Liver (tissue), 9 donors: ENCODE measurements around the gene NUTF2. TPM values are rescaled to one million over a fixed set of nuclear protein-coding genes. Genes with fewer than 3 reads are reported as not detected.

Source experiments
- DNase-seq: peaks from one replicate; pipeline ENCODE4 v3.0.0-alpha.2; 2017; ENCODE audit warnings: low spot score
- H3K27ac ChIP-seq, 2 donors: one replicate each; pipeline ENCODE4 v1.7.0; 2013; ENCODE audit warnings: inconsistent platforms in 2 of 2, low read length in 2 of 2, control low read depth in 1 of 2, low read depth in 1 of 2, mild to moderate bottlenecking in 1 of 2
- H3K27me3 ChIP-seq, 4 donors: one replicate each; pipeline versions ENCODE4 v1.6.1 to v1.7.0; 2013; ENCODE audit warnings: low read length in 3 of 4, inconsistent platforms in 1 of 4, mild to moderate bottlenecking in 1 of 4, moderate library complexity in 1 of 4; ENCODE audit not compliant: control insufficient read depth in 4 of 4, insufficient read depth in 4 of 4
- H3K36me3 ChIP-seq, 4 donors: one replicate each; pipeline versions ENCODE4 v1.6.1 to v1.7.0; 2013; ENCODE audit warnings: low read length in 3 of 4, mild to moderate bottlenecking in 3 of 4, low read depth in 1 of 4, moderate library complexity in 1 of 4; ENCODE audit not compliant: control insufficient read depth in 4 of 4, insufficient read depth in 3 of 4
- H3K4me1 ChIP-seq, 4 donors: one replicate each; pipeline versions ENCODE4 v1.6.1 to v1.7.0; 2013; ENCODE audit warnings: low read length in 3 of 4, mild to moderate bottlenecking in 3 of 4, moderate library complexity in 1 of 4; ENCODE audit not compliant: control insufficient read depth in 4 of 4, insufficient read depth in 4 of 4
- H3K4me3 ChIP-seq, 3 donors: one replicate each; pipeline versions ENCODE4 v1.6.1 to v1.7.0; 2013; ENCODE audit warnings: low read length in 3 of 3, control low read depth in 1 of 3, low read depth in 1 of 3, mild to moderate bottlenecking in 1 of 3
- H3K9ac ChIP-seq, 2 donors: one replicate each; pipeline ENCODE4 v1.7.0; 2013; ENCODE audit warnings: low read length in 2 of 2, mild to moderate bottlenecking in 2 of 2, moderate library complexity in 2 of 2, control low read depth in 1 of 2, low read depth in 1 of 2
- H3K9me3 ChIP-seq, 4 donors: one replicate each; pipeline versions ENCODE4 v1.6.1 to v1.7.0; 2013; ENCODE audit warnings: low read length in 3 of 4; ENCODE audit not compliant: control insufficient read depth in 4 of 4
- CTCF ChIP-seq: fragments of 150-350 bp; IDR thresholded peaks from 2 replicates; pipeline ENCODE4 v1.5.1; 2017; ENCODE audit warnings: improper control_type of control experiment, low read depth, low read length; ENCODE audit not compliant: missing input control
- FOXA1 ChIP-seq: IDR thresholded peaks from 2 replicates; pipeline ENCODE4 v1.6.1; 2016; ENCODE audit warnings: antibody characterized with exemption
- FOXA2 ChIP-seq: IDR thresholded peaks from 2 replicates; pipeline ENCODE4 v1.6.1; 2016; ENCODE audit warnings: antibody characterized with exemption
- GABPA ChIP-seq, 2 donors: IDR thresholded peaks in 1 of 2; conservative IDR thresholded peaks in 1 of 2; 2 replicates each; pipeline ENCODE4 v1.6.1; 2016; ENCODE audit warnings: antibody characterized with exemption in 2 of 2, mild to moderate bottlenecking in 1 of 2, moderate library complexity in 1 of 2
- JUND ChIP-seq, 2 donors: IDR thresholded peaks; 2 replicates each; pipeline ENCODE4 v1.6.1; 2016; ENCODE audit warnings: antibody characterized with exemption in 2 of 2
- MAX ChIP-seq: IDR thresholded peaks from 2 replicates; pipeline ENCODE4 v1.6.1; 2016; ENCODE audit warnings: antibody characterized with exemption
- NR2F2 ChIP-seq: IDR thresholded peaks from 2 replicates; pipeline ENCODE4 v1.6.1; 2016; ENCODE audit warnings: antibody characterized with exemption
- RAD21 ChIP-seq, 2 donors: IDR thresholded peaks; 2 replicates each; pipeline ENCODE4 v1.6.1; 2016; ENCODE audit warnings: antibody characterized with exemption in 2 of 2, mild to moderate bottlenecking in 2 of 2
- RXRA ChIP-seq, 2 donors: IDR thresholded peaks; 2 replicates each; pipeline ENCODE4 v1.6.1; 2017 to 2018; ENCODE audit warnings: antibody characterized with exemption in 2 of 2, mild to moderate bottlenecking in 1 of 2
- SP1 ChIP-seq: IDR thresholded peaks from 2 replicates; pipeline ENCODE4 v1.6.1; 2018; ENCODE audit warnings: antibody characterized with exemption, mild to moderate bottlenecking
- YY1 ChIP-seq: IDR thresholded peaks from 2 replicates; pipeline ENCODE4 v1.6.1; 2016; ENCODE audit warnings: antibody characterized with exemption, mild to moderate bottlenecking
- WGBS: extraction: QIAGEN DNeasy Blood & Tissue Kit; methylation state at CpG from one replicate; pipeline ENCODE4 v1.1.7; 2013; 5-methylcytosine and 5-hydroxymethylcytosine counted together
- polyA plus RNA-seq, 2 donors: library from polyadenylated mRNA; stranded (reverse) in 1 of 2; unstranded in 1 of 2; fragments of 200-250 nt in 1 of 2; fragments of >200 nt in 1 of 2; fragmentation: Nextera tagmentation in 1 of 2; extraction: Ambion mirVana in 1 of 2; gene quantifications; one replicate each; pipeline versions ENCODE4 v1.2.1 to v1.2.3, GENCODE V29; 2013 to 2015
- total RNA-seq, 2 donors: library from RNA; depleted of rRNA; stranded (reverse); fragments of >200 nt; gene quantifications; one replicate each; pipeline ENCODE4 v1.2.3, GENCODE V29; 2014
- TF ChIP-seq, protein P1 (sequence below): IDR thresholded peaks from 2 replicates; pipeline ENCODE4 v1.6.1; 2016; ENCODE audit warnings: antibody characterized with exemption, mild to moderate bottlenecking
- TF ChIP-seq, protein P2 (sequence below): IDR thresholded peaks from 2 replicates; pipeline ENCODE4 v1.6.1; 2016; ENCODE audit warnings: antibody characterized with exemption
- TF ChIP-seq, protein P3 (sequence below): IDR thresholded peaks from 2 replicates; pipeline ENCODE4 v1.6.1; 2016; ENCODE audit warnings: antibody characterized with exemption
- donor health status: healthy.
- donor health status: healthy.
- donor health status: healthy.
- donor health status: healthy.
- donor health status: healthy.

The NUTF2 gene
- total and polyA plus RNA-seq, 4 donors = 27.4 to 69.5 (median 54.8) TPM

- no peak for TF ChIP-seq JUND (IDR thresholded peaks at IDR 0.05)
- TF ChIP-seq, protein P1, sequence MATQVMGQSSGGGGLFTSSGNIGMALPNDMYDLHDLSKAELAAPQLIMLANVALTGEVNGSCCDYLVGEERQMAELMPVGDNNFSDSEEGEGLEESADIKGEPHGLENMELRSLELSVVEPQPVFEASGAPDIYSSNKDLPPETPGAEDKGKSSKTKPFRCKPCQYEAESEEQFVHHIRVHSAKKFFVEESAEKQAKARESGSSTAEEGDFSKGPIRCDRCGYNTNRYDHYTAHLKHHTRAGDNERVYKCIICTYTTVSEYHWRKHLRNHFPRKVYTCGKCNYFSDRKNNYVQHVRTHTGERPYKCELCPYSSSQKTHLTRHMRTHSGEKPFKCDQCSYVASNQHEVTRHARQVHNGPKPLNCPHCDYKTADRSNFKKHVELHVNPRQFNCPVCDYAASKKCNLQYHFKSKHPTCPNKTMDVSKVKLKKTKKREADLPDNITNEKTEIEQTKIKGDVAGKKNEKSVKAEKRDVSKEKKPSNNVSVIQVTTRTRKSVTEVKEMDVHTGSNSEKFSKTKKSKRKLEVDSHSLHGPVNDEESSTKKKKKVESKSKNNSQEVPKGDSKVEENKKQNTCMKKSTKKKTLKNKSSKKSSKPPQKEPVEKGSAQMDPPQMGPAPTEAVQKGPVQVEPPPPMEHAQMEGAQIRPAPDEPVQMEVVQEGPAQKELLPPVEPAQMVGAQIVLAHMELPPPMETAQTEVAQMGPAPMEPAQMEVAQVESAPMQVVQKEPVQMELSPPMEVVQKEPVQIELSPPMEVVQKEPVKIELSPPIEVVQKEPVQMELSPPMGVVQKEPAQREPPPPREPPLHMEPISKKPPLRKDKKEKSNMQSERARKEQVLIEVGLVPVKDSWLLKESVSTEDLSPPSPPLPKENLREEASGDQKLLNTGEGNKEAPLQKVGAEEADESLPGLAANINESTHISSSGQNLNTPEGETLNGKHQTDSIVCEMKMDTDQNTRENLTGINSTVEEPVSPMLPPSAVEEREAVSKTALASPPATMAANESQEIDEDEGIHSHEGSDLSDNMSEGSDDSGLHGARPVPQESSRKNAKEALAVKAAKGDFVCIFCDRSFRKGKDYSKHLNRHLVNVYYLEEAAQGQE = no peak
- TF ChIP-seq GABPA (IDR thresholded peaks at IDR 0.05 in 1 of 2, conservative IDR thresholded peaks at IDR 0.05 in 1 of 2) = no peak
- TF ChIP-seq MAX = no peak
- Histone ChIP-seq H3K36me3 (peaks cover 0 to 7% (median 2%) of the 10 kb centered on the region in 4 donors), H3K4me1 (peaks cover 11 to 35% (median 26%) of the 10 kb centered on the region in 4 donors), H3K27ac (no peak overlapping the region), H3K27me3 (no peaks in the 10 kb centered on the region), H3K4me3 (no peak overlapping the region), H3K9ac (no peak overlapping the region), H3K9me3 (no peaks in the 10 kb centered on the region)
- WGBS = 67% methylated on average over 6 of the region's 6 CpGs
- DNase-seq = no peak
These were observed 70.6 kb downstream of the NUTF2 start for GRCh38 chr16:67917140-67917851.

DNA sequence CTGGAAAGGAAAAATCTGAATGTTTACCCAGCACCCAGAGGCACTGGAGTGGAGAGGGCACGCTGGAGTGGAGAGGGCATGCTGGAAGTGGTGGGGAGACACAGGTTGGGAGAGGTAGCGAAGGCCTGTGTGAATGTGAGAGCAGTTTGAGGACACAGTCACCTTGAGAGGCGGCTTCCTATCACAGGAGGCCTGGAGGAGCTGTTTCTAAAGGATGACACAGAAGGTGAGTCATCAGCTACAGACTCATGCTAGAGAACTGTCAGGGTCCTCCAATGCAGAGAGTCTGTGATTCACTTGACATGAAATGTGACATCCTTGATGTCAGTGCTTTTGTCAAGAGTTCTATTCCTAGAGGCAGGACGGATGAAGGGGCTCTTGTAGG is 71.1 kb downstream of the NUTF2 start:
- Histone ChIP-seq H3K4me3 (no peak overlapping the region), H3K27ac (no peak overlapping the region), H3K9me3 (no peaks in the 10 kb centered on the region), H3K36me3 (peaks cover 0 to 7% (median 3%) of the 10 kb centered on the region in 4 donors), H3K9ac (no peak overlapping the region), H3K27me3 (no peaks in the 10 kb centered on the region), H3K4me1 (peaks cover 11 to 35% (median 26%) of the 10 kb centered on the region in 4 donors)
- DNase-seq = no peak
- WGBS = 89% methylated on average over 4 of the region's 4 CpGs
- TF ChIP-seq MAX (no peak), FOXA2 (no peak), YY1 (no peak), RAD21 (IDR thresholded peaks at IDR 0.05) (no peak), SP1 (no peak), RXRA (IDR thresholded peaks at IDR 0.05) (no peak), NR2F2 (no peak), FOXA1 (no peak)

GRCh38 chr16:67919622-67920221 is 73.0 kb downstream of the NUTF2 start:
- peaks cover 11 to 30% (median 25%) of the 10 kb centered on the region in 4 donors for H3K4me1 ChIP-seq
- DNase-seq = no peak
- H3K27me3 ChIP-seq = no peaks in the 10 kb centered on the region
- no peak overlapping the region for H3K4me3 ChIP-seq
- no peaks in the 10 kb centered on the region for H3K9me3 ChIP-seq
- no peak overlapping the region for H3K27ac ChIP-seq
- no peak overlapping the region for H3K9ac ChIP-seq
- H3K36me3 ChIP-seq = peaks cover 0 to 16% (median 4%) of the 10 kb centered on the region in 4 donors
- 93% methylated on average over 6 of the region's 6 CpGs for WGBS
- TF ChIP-seq, protein P2, sequence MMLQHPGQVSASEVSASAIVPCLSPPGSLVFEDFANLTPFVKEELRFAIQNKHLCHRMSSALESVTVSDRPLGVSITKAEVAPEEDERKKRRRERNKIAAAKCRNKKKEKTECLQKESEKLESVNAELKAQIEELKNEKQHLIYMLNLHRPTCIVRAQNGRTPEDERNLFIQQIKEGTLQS = no peak
- TF ChIP-seq FOXA2 (no peak), RXRA (IDR thresholded peaks at IDR 0.05) (no peak), CTCF (no peak), JUND (IDR thresholded peaks at IDR 0.05) (no peak)
- TF ChIP-seq, protein P1 = no peak
- TF ChIP-seq, protein P3, sequence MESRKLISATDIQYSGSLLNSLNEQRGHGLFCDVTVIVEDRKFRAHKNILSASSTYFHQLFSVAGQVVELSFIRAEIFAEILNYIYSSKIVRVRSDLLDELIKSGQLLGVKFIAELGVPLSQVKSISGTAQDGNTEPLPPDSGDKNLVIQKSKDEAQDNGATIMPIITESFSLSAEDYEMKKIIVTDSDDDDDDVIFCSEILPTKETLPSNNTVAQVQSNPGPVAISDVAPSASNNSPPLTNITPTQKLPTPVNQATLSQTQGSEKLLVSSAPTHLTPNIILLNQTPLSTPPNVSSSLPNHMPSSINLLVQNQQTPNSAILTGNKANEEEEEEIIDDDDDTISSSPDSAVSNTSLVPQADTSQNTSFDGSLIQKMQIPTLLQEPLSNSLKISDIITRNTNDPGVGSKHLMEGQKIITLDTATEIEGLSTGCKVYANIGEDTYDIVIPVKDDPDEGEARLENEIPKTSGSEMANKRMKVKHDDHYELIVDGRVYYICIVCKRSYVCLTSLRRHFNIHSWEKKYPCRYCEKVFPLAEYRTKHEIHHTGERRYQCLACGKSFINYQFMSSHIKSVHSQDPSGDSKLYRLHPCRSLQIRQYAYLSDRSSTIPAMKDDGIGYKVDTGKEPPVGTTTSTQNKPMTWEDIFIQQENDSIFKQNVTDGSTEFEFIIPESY = no peak
